Ishikawa (cell line): ENCODE data around the gene ZCCHC17.

Experiments used
- CEBPB ChIP-seq: IDR thresholded peaks from 2 replicates; pipeline ENCODE4 v1.6.1; 2012
- CREB1 ChIP-seq: IDR thresholded peaks from 2 replicates; pipeline ENCODE4 v1.6.1; 2012; ENCODE audit warnings: low read depth
- EGR1 ChIP-seq: IDR thresholded peaks from 2 replicates; pipeline ENCODE4 v1.6.1; 2012
- EP300 ChIP-seq: IDR thresholded peaks from 2 replicates; pipeline ENCODE4 v1.6.1; 2012; ENCODE audit warnings: borderline replicate concordance
- FOXM1 ChIP-seq: IDR thresholded peaks from 2 replicates; pipeline ENCODE4 v1.6.1; 2012; ENCODE audit warnings: low read depth, borderline replicate concordance
- NFIC ChIP-seq: IDR thresholded peaks from 2 replicates; pipeline ENCODE4 v1.6.1; 2012
- RAD21 ChIP-seq: IDR thresholded peaks from 2 replicates; pipeline ENCODE4 v1.6.1; 2012; ENCODE audit warnings: low read depth
- TAF1 ChIP-seq: IDR thresholded peaks from 2 replicates; pipeline ENCODE4 v1.6.1; 2012; ENCODE audit warnings: low read depth, mild to moderate bottlenecking
- TCF12 ChIP-seq: IDR thresholded peaks from 2 replicates; pipeline ENCODE4 v1.6.1; 2012; ENCODE audit warnings: low read depth
- TEAD4 ChIP-seq: IDR thresholded peaks from 2 replicates; pipeline ENCODE4 v1.6.1; 2012
- YY1 ChIP-seq: IDR thresholded peaks from 2 replicates; pipeline ENCODE4 v1.6.1; 2012; ENCODE audit warnings: low read depth
- ZBTB7A ChIP-seq: IDR thresholded peaks from 2 replicates; pipeline ENCODE4 v1.6.1; 2012; ENCODE audit warnings: low read depth
- TF ChIP-seq, protein P1 (sequence below): IDR thresholded peaks from 2 replicates; pipeline ENCODE4 v1.6.1; 2012; ENCODE audit warnings: low read depth, mild to moderate bottlenecking
- TF ChIP-seq, protein P2 (sequence below): IDR thresholded peaks from 2 replicates; pipeline ENCODE4 v1.6.1; 2012
- TF ChIP-seq, protein P3 (sequence below): IDR thresholded peaks from 2 replicates; pipeline ENCODE4 v1.6.1; 2012

The ZCCHC17 gene

DNA sequence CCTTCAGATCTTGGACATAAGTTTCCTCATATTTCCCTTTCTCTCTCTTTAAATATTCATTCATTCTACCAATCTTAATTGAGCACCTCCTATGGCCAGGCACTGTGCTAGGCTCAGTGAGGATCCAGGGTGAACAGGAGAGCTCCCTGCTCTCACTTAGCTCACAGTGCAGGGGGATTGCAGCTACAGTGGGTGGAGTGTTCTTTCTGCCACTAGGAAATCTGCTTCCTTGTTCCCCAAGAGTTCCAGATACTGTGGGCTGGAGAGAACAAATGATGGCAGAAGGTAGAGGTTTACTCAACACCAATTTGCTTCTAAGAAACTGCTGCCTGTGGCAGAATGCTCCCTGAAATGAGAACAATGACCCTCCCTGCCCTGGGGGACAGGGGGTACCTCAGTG, 81.2 kb downstream of the ZCCHC17 start:
- no peak for TF ChIP-seq CREB1
- no peak for TF ChIP-seq EGR1
- TF ChIP-seq YY1: no peak
- no peak for TF ChIP-seq EP300
- no peak for TF ChIP-seq TAF1
- no peak for TF ChIP-seq NFIC
- TF ChIP-seq TEAD4: no peak
- TF ChIP-seq, protein P1, sequence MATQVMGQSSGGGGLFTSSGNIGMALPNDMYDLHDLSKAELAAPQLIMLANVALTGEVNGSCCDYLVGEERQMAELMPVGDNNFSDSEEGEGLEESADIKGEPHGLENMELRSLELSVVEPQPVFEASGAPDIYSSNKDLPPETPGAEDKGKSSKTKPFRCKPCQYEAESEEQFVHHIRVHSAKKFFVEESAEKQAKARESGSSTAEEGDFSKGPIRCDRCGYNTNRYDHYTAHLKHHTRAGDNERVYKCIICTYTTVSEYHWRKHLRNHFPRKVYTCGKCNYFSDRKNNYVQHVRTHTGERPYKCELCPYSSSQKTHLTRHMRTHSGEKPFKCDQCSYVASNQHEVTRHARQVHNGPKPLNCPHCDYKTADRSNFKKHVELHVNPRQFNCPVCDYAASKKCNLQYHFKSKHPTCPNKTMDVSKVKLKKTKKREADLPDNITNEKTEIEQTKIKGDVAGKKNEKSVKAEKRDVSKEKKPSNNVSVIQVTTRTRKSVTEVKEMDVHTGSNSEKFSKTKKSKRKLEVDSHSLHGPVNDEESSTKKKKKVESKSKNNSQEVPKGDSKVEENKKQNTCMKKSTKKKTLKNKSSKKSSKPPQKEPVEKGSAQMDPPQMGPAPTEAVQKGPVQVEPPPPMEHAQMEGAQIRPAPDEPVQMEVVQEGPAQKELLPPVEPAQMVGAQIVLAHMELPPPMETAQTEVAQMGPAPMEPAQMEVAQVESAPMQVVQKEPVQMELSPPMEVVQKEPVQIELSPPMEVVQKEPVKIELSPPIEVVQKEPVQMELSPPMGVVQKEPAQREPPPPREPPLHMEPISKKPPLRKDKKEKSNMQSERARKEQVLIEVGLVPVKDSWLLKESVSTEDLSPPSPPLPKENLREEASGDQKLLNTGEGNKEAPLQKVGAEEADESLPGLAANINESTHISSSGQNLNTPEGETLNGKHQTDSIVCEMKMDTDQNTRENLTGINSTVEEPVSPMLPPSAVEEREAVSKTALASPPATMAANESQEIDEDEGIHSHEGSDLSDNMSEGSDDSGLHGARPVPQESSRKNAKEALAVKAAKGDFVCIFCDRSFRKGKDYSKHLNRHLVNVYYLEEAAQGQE: no peak
- TF ChIP-seq TCF12: no peak
- TF ChIP-seq FOXM1: no peak
- TF ChIP-seq ZBTB7A: no peak
- TF ChIP-seq, protein P2, sequence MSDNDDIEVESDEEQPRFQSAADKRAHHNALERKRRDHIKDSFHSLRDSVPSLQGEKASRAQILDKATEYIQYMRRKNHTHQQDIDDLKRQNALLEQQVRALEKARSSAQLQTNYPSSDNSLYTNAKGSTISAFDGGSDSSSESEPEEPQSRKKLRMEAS: no peak
- no peak for TF ChIP-seq RAD21
- TF ChIP-seq, protein P3, sequence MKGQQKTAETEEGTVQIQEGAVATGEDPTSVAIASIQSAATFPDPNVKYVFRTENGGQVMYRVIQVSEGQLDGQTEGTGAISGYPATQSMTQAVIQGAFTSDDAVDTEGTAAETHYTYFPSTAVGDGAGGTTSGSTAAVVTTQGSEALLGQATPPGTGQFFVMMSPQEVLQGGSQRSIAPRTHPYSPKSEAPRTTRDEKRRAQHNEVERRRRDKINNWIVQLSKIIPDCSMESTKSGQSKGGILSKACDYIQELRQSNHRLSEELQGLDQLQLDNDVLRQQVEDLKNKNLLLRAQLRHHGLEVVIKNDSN: no peak
- TF ChIP-seq CEBPB: no peak

DNA sequence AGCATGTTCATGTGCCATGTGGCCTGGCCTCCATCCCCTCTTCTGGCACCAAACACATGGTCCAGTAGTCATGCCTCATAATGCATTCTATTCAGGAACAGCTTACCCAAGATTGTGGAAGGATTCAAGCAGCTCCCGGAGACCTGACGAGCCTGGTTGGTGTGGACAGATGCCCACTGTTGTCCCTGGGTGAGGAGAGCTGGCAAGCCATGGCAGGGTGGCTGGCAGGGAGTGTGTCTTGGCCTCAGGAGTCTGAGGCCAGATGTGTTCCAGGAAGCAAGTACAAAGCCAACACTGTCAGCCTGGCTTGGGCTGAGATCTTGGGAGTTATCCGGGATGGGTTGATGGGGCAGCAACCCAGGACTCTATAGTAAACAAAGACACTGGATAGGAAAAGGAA, 83.3 kb downstream of the ZCCHC17 start:
- TF ChIP-seq, protein P3: no peak
- TF ChIP-seq FOXM1 (no peak), CREB1 (no peak), TEAD4 (no peak), YY1 (no peak), TCF12 (no peak), ZBTB7A (no peak), EGR1 (no peak), TAF1 (no peak), RAD21 (no peak), CEBPB (no peak), EP300 (no peak), NFIC (no peak)
- TF ChIP-seq, protein P2: no peak
- TF ChIP-seq, protein P1: no peak

DNA sequence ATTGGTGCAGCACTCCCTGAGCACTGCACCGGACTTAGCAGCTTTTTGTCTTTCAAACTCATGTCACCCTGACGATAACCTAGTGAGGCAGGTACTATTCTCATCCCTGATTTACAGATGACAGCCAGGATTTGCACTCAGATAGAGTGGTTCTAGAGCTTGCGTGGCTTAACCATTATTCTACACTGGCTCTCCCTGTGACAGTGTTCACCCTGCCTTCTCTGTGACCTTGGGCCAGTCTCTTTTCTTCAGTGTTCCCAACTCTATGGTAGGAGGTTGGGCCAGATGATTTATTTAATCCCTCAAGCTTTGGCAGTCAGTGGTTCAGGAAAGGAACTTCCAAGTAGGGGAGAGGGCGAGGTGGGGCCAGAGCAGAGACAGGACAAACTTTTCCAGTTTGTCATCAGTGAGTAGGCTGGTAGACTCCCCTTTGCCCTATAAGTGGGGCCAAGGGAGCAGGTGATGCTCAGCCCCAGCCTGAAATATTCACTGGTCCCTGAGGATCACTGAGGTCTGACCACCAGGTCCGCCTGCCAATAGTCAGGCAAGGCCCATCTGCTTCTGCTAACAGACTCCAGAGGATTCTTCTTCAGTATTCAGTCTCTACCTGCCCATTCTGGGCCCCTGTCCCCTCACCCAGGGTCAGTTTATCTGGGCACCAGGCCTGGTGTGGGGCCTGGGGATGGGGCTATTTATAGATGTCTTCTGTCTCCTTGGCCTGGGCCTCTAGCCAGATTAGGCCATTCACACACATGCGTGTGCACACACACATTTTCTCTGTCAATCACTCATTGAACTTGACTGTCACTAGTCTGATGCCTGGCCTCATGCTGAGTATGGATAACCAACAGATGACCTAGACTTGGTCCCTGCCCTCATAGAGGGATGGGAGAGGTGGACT, 84.8 kb downstream of the ZCCHC17 start:
- TF ChIP-seq, protein P3: no peak
- no peak for TF ChIP-seq TCF12
- TF ChIP-seq YY1: no peak
- TF ChIP-seq EP300: no peak
- TF ChIP-seq NFIC: no peak
- TF ChIP-seq TEAD4: no peak
- no peak for TF ChIP-seq RAD21
- no peak for TF ChIP-seq ZBTB7A
- TF ChIP-seq, protein P2: no peak
- TF ChIP-seq FOXM1: no peak
- no peak for TF ChIP-seq EGR1
- TF ChIP-seq TAF1: no peak

DNA sequence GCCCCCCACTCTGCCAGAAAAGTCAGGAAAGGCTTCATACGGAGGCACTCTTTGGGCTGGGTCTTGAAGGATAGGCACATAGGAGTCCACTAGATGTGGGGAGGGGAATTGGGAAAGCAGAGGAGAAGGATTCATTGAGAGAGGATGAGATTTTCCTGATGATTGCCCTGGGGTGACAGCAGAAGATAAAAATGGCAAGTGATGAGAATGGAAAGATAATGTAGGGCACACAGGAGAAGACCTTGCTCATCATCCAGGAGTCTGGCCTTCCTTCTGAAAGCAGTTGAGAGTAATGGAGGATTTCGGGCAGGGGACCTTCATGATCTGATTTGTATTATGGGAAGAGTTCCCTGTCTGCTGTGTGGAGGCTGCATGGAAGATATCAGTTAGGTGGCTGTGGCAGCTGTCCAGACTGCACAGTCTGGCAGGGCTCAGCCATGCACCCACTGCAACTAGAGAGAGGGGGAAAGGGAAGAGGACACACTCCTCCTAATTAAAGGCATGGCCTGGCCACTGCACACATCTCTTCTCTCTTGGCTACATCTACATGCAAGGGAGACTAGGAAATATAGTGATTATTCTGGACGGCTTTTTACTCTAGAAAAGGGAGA, 85.7 kb downstream of the ZCCHC17 start:
- TF ChIP-seq FOXM1 (no peak), EP300 (no peak), TCF12 (no peak), RAD21 (no peak)

DNA sequence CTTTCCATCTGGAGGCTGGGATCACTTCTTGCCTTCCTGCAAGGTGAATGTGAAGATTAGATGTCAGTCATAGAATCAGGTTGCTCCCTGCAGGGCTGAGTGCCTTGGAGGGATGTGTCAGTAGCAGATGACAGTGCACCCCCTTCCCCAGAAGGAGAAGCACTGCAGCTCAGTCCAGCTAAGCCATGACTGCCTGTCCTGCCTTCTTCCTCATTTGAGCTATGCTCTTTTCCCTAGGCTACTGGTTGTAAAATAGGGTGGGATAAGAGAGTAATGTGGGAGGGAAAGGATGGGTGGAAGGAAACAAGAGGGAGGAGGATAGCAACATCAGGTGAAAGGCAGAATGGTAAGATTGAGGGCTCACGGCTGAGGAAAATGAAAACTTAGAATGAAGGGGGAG, 87.1 kb downstream of the ZCCHC17 start:
- TF ChIP-seq YY1 (no peak), EGR1 (no peak), ZBTB7A (no peak), TCF12 (no peak), RAD21 (no peak), TEAD4 (no peak), CEBPB (no peak), EP300 (no peak), FOXM1 (no peak), NFIC (no peak), TAF1 (no peak)
- TF ChIP-seq, protein P1: no peak
- TF ChIP-seq, protein P3: no peak
- TF ChIP-seq, protein P2: no peak
